CD4-positive, alpha-beta T cell treated with Interleukin-10 for 1 hour (primary cell): Measurements from ENCODE around the gene ZNF778.
"Not testable (repeated sequence)": the region's sequence is repeated elsewhere in the genome, so short reads cannot be mapped to it uniquely, and the experiment has no call there.

Experiments used
- DNase-seq: peaks from one replicate; pipeline ENCODE4 v3.0.0-alpha.2; 2020

ZNF778 gene

DNA sequence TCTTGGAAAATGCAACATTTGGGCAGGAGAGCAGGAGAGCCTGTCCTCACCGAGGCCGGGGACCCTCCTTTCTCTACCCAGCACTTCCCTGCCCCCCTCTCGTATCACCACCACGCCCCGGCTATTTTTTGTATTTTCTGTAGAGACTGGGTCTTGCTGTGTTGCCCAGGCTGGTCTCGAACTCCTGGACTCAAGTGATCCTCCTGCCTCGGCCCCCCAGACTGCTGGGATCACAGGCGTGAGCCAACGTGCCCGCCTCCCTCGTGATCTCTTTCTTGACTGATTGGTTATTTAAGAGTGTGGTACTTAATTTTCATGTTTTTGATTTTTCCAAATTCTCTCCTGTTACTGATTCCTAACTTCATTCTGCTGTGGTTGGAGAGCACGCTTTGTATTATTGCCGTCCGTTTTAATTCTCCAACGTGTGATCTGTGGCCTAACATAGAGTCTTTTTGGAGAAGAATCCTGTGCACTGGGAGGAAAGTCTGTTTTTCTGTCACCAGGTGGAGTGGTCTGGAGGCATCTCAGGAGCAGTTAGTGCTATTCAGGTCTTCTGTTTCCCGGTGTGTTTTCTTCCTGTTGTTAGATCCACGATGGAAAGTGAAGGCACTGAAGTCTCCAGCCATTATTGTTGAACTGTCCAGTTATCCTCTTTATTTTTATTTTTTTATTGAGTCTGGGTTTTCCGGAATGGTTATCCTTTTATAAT, 40.4 kb downstream of the ZNF778 start:
- no peak for DNase-seq

DNA sequence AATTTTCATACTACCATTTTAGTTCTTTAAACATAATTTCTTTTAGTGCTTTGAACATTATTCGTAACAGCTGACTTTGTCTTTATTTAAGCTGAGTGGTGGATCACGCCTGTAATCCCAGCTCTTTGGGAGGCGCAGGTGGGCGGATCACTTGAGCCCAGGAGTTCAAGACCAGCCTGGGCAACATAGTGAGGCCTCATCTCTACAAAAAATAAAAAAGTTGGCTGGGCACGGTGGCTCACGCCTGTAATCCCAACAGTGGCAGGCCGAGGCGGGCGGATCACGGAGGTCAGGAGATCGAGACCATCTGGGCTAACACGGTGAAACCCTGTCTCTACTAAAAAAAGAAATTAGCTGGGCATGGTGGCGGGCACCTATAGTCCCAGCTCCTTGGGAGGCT, 42.4 kb downstream of the ZNF778 start:
- DNase-seq, result not testable (repeated sequence)

DNA sequence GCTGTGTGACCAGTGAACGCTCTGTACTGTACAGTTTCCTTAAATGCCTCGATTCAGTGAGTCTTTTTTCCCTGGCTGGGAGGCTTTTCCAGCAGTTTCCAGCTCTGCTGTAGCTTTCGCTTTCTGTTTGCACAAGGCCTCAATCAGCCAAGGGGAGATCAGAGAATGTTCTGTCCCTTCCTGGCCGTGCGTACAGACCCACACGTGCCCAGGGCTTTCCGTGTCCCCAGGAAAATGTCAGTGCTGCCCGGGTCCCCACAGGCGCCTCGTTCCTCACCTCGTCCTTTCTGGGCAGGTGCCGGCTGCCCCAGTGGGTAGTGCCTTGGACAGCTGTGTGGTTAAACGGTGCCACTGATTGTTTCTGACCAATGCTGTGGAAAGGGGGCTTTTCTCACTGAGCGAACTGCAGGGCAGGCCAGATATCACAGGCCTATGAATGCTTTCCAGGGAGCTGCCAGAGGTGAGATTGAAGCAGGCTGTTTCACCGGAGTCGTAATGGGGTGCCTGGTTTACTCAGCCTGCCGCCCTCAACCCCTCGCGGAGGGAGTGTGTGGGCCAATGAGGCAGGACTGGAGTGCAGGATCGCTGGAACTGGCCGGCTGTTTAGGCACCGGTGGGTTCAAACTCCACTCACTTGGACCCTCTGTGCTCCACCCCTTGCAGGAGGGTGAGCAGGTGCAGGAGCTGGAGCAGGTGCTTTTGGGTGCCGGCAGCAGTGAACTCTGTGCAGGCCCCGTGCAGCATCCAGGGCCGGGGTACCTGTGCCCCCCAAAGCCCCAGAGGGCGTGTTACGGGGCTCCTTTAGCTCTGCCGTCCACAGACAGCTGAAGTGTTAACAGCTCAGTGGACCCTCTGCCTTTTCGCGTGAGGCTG, 44.4 kb downstream of the ZNF778 start:
- DNase-seq, result no peak

- DNase-seq, result no peak
These were observed 47.5 kb downstream of the ZNF778 start for GRCh38 chr16:89264800-89265550.

DNA sequence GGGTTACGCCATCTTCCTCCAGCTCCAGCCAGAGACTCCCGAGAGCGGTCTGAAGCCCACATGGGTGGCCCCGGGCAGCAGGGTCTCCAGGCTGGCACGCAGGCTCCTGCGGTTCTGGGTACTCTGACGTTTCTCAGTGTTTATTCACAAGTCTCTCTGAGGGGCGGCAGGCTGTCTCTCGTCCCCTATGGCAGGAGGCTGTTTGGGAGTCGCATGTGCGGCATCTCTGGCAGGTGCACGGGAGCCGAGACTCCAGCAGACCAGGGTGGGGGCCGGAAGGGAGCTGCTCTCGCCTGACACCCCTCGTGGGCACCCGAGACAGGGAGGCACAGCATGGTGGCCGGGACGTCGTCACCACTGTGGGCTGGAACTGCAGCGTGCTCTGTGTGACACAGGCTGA, 48.1 kb downstream of the ZNF778 start:
- DNase-seq, result no peak

GRCh38 chr16:89266521-89267134, 49.1 kb downstream of the ZNF778 start:
- DNase-seq, result no peak

DNA sequence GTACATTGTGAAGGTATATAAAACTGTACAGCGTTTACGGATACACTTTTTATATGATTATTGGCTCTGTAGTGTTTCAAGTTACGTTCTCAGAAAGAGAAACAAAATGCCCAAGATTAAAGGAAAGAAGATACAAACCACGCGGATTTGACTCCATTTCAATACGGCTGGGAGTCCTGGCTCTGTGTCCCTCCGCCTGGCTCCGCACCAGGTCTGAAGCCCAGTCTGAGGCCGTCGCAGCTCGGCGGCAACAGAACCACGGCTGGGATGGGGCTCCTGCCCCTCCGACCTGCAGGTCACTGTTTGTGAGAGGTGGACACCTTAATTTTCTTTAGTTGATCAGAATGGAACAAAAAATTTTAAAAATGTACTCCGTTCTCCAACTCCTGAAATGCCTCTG, 50.2 kb downstream of the ZNF778 start:
- not testable (repeated sequence) for DNase-seq

DNA sequence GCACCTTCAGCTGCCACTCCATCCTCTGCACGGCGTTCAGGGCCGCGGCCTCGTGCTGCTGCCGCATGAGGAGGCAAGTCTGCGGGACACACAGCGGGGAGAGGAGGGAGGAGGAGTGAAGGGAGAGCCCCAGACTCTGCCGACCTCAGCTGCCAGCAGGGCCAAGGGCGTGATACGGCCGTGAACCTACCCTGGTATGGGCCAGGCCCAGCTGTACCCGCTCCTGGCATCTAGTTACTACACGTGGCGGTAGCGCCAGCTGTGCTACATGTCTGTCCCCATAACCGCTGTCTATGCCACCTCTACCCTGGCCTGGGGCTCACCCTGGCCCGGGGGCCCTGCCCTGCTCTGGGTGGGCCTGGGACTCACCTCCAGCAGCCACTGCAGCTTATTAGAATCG, 51.1 kb downstream of the ZNF778 start:
- no peak for DNase-seq

- no peak for DNase-seq
These were observed 51.7 kb downstream of the ZNF778 start for GRCh38 chr16:89268987-89269735.

GRCh38 chr16:89269805-89270665, 52.5 kb downstream of the ZNF778 start:
- DNase-seq, result no peak

GRCh38 chr16:89270666-89271345, 53.3 kb downstream of the ZNF778 start:
- no peak for DNase-seq

- DNase-seq, result no peak
These were observed 55.1 kb downstream of the ZNF778 start for GRCh38 chr16:89272631-89273030.

DNA sequence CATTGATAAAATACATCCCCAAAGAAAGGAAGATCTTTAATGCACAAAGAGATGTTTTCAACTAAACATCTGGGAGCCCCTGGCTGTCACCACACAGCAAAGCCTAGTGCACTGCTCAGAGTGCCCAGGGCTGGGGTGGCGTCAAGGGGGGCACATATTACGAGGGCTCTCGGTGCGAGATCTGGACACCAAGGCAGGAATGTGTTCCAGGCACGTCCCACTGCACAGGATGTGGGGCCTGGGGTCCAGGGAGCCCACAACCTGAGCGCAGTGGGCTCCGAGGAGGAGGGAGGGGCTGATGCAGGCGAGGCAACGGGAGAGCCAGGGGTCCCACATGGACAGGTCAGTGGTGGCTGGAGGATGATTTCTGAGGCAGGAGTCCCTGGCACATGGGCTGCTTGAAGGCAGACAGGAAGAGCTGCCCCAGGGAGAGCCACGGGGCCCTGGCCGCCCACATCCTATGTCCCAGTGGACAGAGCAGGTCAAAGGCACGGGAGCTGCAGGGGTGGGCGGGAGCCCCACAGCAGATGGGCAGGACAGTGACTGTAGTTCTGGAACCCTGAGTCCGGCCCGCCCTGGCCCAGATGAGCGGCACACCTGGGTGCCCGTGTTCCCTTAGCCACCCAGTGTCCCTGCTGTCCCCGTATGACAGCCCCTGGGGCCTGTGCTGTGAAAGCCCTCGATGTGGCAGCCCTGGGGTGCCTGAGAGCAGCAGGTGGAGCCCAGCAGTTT, 56.4 kb downstream of the ZNF778 start:
- DNase-seq, result no peak

- no peak for DNase-seq
These were observed 57.2 kb downstream of the ZNF778 start for GRCh38 chr16:89274561-89275283.

GRCh38 chr16:89275284-89275584, 57.7 kb downstream of the ZNF778 start:
- no peak for DNase-seq

GRCh38 chr16:89275837-89276720, 58.6 kb downstream of the ZNF778 start:
- DNase-seq, result no peak

DNA sequence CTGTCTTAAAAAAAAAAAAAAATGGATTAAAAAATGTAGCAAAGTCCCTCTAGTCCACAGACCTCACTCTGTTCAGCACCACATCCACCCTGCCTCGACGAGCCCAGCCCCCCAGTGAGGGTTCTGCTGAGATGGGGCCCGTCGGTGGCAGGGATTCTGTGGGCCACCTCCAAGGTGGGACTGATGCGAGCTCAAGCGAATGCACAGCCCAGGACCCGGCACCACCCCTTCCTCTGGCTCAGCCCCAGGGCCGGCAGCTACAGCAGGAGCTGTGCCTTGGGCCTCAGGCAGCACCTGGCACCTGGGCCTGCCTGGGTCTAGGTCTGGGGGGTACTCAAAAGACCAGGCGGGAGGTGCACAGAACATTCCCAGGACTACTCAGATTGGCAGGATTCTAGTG, 59.5 kb downstream of the ZNF778 start:
- DNase-seq, result no peak

DNA sequence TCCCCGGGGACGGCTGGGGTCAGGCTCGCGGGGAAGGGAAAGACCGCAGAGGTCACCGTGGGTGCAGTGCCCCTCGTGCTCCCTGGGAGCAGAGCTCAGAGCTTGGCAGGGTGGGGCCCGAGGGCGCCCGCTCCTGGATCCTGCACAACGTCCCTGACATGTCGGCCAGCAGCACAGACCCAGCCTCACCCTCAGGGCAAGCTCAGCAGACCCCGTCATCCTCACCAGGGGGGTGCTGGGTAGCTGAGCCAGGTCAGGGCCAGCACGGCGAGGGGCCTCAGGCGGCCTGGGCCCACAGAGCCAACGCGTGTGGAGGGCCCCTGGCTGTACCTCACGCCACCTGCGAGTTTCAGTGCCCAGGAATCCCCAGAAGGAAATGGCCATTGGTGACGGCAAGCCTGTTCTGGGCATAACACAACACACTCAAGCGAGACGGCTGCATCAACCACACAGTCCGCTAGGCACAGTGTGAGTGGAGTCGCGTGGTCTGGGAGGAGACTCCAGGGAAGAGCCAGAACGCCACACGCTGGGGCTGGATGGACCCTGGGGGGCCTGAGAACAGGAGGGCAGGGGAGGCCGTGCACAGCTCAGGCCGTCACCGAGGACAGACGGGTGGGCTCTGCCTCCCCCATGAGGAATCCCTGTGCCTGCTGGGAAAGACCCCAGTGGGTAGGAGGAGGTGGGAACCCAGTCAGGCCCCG, 60.3 kb downstream of the ZNF778 start:
- DNase-seq, result no peak
